HCT116 (cell line): ENCODE data around the gene MAP3K3.

Experiments
- CTCF ChIP-seq, 3 experiments: fragments of 200-600 bp in 1 of 3; sonication (generic) in 1 of 3; IDR thresholded peaks in 2 of 3; conservative IDR thresholded peaks in 1 of 3; 2 replicates each; pipeline ENCODE4 v1.5.1; 2012 to 2017; ENCODE audit warnings: low read depth in 2 of 3, low read length in 2 of 3, antibody characterized with exemption in 1 of 3, borderline replicate concordance in 1 of 3, control low read depth in 1 of 3, mild to moderate bottlenecking in 1 of 3, mixed read lengths in 1 of 3, mixed run types in 1 of 3, moderate library complexity in 1 of 3; ENCODE audit not compliant: insufficient read depth in 1 of 3
- EGR1 ChIP-seq: IDR thresholded peaks from 2 replicates; pipeline ENCODE4 v1.6.1; 2012; ENCODE audit warnings: low read depth
- EZH2phosphoT487 ChIP-seq: fragments of 200-600 bp; IDR thresholded peaks from 2 replicates; pipeline ENCODE4 v1.6.1; 2018; ENCODE audit warnings: antibody characterized with exemption, borderline replicate concordance
- FOSL1 ChIP-seq: IDR thresholded peaks from 2 replicates; pipeline ENCODE4 v1.6.1; 2012; ENCODE audit warnings: low read depth
- MAX ChIP-seq: IDR thresholded peaks from 2 replicates; pipeline ENCODE4 v1.6.1; 2012
- POLR2A ChIP-seq: IDR thresholded peaks from 2 replicates; pipeline ENCODE4 v1.7.0; 2011; ENCODE audit warnings: borderline replicate concordance; ENCODE audit not compliant: insufficient read depth, insufficient read length; ENCODE audit errors: extremely low read depth
- RAD21 ChIP-seq: IDR thresholded peaks from 2 replicates; pipeline ENCODE4 v1.6.1; 2012; ENCODE audit warnings: low read depth, mild to moderate bottlenecking
- ZNF274 ChIP-seq: fragments of 200-500 bp; sonication (Bioruptor generic); IDR thresholded peaks from 2 replicates; pipeline ENCODE4 v1.6.1; 2014; ENCODE audit warnings: mild to moderate bottlenecking, low read depth, low read length, inconsistent platforms

- TF ChIP-seq EZH2phosphoT487 = no peak
- TF ChIP-seq FOSL1 = peak; percentile 55; the same call in 1 of the 2 replicates
- TF ChIP-seq MAX = peak; percentile 88
- TF ChIP-seq CTCF (IDR thresholded peaks at IDR 0.05 in 2 of 3, conservative IDR thresholded peaks at IDR 0.05 in 1 of 3; ENCODE audit: borderline replicate concordance in 1 of 3, insufficient read depth in 1 of 3, low read depth in 2 of 3, low read length in 2 of 3) = no peak
- TF ChIP-seq RAD21 = no peak; the same call in 1 of the 2 replicates
- peak; percentile 73 for TF ChIP-seq POLR2A
- TF ChIP-seq ZNF274 = no peak
- peak; percentile 99 for TF ChIP-seq EGR1
Measured at GRCh38 chr17:63741408-63742173, 119.4 kb downstream of the MAP3K3 start, which contains the start of gene STRADA.
